Mesodermal cell (in vitro differentiated cells): ENCODE results near the gene NLGN1.

Experiments used
- H3K27ac ChIP-seq: 2 replicates; pipeline ENCODE4 v1.7.0; 2013; ENCODE audit warnings: mild to moderate bottlenecking, low read depth, low read length, moderate library complexity; ENCODE audit not compliant: severe bottlenecking
- H3K36me3 ChIP-seq: 2 replicates; pipeline ENCODE4 v1.7.1; 2013; ENCODE audit warnings: mild to moderate bottlenecking, low read length, moderate library complexity; ENCODE audit not compliant: control insufficient read depth, insufficient read depth
- H3K4me1 ChIP-seq: one replicate; pipeline ENCODE4 v1.7.1; 2013; ENCODE audit warnings: mild to moderate bottlenecking, low read length; ENCODE audit not compliant: insufficient read depth, control insufficient read depth, poor library complexity, severe bottlenecking
- H3K4me3 ChIP-seq: 2 replicates; pipeline ENCODE4 v1.7.0; 2013; ENCODE audit warnings: low read length, control low read depth, mild to moderate bottlenecking; ENCODE audit not compliant: insufficient read depth, poor library complexity, severe bottlenecking; ENCODE audit errors: extremely low read depth
- H3K9me3 ChIP-seq: 2 replicates; pipeline ENCODE4 v1.7.1; 2013; ENCODE audit warnings: mild to moderate bottlenecking, low read length, moderate library complexity; ENCODE audit not compliant: control insufficient read depth
- WGBS, 2 experiments: methylation state at CpG; one replicate each; pipeline ENCODE4 v1.1.5; 2013; ENCODE audit warnings: missing lambda C conversion rate in 2 of 2; ENCODE audit not compliant: insufficient coverage in 2 of 2; 5-methylcytosine and 5-hydroxymethylcytosine counted together

The NLGN1 gene

DNA sequence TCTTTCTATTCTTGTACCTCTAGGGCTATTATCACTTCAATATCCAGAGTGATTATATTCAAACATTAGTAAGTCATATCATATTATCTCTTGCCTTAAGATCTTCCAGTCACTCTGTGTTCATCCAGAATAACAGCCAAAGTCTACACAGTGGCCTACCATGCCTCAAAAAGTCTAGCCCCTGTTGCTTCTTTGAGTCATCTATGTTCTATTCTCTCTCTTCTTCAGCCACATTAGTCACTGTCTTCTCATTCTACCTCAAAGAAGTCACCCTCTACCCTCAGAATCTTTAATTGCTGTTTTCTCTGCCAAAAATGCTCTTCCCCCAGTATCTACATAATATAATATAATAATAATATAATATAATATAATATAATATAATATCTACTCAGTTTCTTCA lies 356.0 kb downstream of the NLGN1 start:
- no peaks in the 10 kb centered on the region for H3K36me3 ChIP-seq
- no peak overlapping the region for H3K27ac ChIP-seq
- no peaks in the 10 kb centered on the region for H3K9me3 ChIP-seq
- no peaks in the 10 kb centered on the region for H3K4me1 ChIP-seq
- H3K4me3 ChIP-seq: no peak overlapping the region

DNA sequence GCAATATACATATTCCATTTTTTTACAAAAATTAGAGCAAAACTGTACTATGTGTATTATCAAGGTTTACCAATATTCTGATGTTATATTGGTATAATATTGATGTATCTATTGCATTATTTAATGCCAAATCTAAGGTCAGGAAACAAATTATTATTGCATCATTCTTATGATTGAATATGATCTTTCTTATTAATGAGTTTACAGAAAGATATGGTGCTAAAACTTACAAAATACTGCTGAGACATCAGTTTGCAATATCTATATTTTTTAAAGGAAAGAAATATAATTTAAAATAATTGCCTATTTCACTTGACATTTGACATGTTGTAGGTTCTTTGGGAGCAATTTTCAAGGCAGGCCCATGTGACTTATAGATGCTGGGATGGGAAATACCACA lies 357.6 kb downstream of the NLGN1 start:
- H3K36me3 ChIP-seq: no peaks in the 10 kb centered on the region
- H3K4me1 ChIP-seq: no peaks in the 10 kb centered on the region
- no peak overlapping the region for H3K4me3 ChIP-seq
- no peaks in the 10 kb centered on the region for H3K9me3 ChIP-seq
- no peak overlapping the region for H3K27ac ChIP-seq

DNA sequence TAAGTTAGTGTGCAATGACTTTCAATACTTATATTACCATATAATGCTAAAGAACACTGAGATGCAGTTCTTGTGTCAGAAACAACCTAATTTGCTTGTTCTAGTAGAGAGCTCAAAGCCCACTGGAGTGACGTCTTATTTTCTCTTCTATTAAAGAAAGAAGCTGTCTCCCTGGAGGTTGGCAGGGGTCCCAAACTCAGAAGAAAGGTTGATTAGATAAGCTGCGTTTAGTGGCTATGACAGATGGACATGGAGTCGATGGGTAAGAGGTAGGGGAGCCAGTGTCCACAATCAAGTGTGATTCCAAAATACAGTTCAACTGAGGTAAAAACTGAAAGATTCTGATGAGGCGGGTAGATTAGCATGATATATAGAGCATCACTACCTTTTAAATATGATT lies 363.6 kb downstream of the NLGN1 start:
- Histone ChIP-seq H3K4me3 (no peak overlapping the region), H3K36me3 (no peaks in the 10 kb centered on the region), H3K27ac (no peak overlapping the region), H3K4me1 (no peaks in the 10 kb centered on the region), H3K9me3 (no peaks in the 10 kb centered on the region)
- 89 to 100% methylated on average over 2 to 3 of the region's 4 CpGs for WGBS, 2 experiments

- 100% methylated on average over 2 to 3 of the region's 4 CpGs for WGBS, 2 experiments
- no peak overlapping the region for H3K4me3 ChIP-seq
- no peaks in the 10 kb centered on the region for H3K36me3 ChIP-seq
- H3K4me1 ChIP-seq: no peaks in the 10 kb centered on the region
- H3K9me3 ChIP-seq: no peaks in the 10 kb centered on the region
- H3K27ac ChIP-seq: no peak overlapping the region
These were observed 365.0 kb downstream of the NLGN1 start for GRCh38 chr3:173762501-173762900.

DNA sequence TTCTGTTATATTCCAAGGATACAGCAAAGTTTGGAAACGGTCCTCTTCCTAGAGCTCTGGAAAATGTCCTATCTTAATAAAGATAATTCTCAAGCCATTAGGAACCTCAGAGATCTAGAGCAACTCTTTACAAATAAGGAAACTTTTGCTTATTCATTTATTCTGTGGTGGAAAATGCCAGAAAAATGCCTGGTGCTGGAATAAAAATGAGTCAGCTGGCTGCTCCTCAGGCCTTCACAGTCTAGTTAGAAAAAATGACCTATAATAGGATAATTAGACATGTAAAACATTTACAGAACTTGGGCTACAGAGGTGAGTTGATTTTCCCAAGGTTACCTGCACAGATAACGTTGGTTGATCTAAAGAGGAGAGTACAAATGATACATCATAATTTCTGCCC lies 372.5 kb downstream of the NLGN1 start:
- Histone ChIP-seq H3K36me3 (no peaks in the 10 kb centered on the region), H3K4me1 (no peaks in the 10 kb centered on the region), H3K27ac (no peak overlapping the region), H3K9me3 (no peaks in the 10 kb centered on the region), H3K4me3 (no peak overlapping the region)
- WGBS, 2 experiments: no CpG with 5 or more reads among the region's 2 CpGs

- H3K27ac ChIP-seq: no peak overlapping the region
- no peaks in the 10 kb centered on the region for H3K9me3 ChIP-seq
- H3K4me1 ChIP-seq: no peaks in the 10 kb centered on the region
- 69 to 71% methylated on average over 2 of the region's 3 CpGs for WGBS, 2 experiments
- no peak overlapping the region for H3K4me3 ChIP-seq
- no peaks in the 10 kb centered on the region for H3K36me3 ChIP-seq
These were observed 373.4 kb downstream of the NLGN1 start for GRCh38 chr3:173770796-173771573.

DNA sequence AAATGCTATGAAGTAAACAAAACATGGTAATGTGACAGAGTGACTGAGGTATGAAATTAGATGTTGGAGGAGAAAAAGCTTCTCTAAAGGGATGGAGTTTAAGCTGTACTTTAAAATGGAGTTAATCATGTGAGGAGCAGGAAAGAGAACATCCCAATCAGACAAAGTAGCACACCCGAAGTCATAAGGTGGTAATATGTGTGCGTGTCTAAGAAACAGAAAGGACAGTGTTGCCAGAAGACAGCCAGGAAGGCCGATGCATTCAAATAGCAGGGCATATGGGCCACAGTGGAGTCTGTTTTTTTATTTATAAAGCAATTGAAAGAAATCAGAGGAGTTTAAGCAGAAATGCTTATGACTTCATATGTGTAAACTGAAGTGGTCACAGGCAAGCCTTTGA lies 376.3 kb downstream of the NLGN1 start:
- WGBS, 2 experiments: 86 to 100% methylated on average over 3 of the region's 3 CpGs
- no peaks in the 10 kb centered on the region for H3K36me3 ChIP-seq

DNA sequence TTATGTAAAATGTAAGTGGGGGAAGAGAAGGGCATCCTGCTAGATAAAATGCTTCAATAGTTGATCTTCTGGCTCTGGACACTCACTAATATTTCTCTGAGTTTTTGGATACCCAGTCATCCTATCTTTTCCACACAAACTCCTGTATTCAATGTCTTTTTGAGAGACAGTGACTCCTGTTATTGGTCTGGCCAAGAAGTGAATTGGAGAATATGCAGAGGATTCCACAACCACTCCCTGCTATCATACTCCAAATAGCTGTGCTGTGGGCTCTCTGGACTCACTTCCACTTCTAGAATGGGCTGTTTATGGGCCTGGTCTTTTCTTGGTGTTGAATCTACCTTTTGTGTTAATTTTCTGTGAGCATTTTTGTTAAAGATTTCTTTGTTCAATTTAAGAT lies 376.8 kb downstream of the NLGN1 start:
- no peaks in the 10 kb centered on the region for H3K4me1 ChIP-seq
- no peak overlapping the region for H3K4me3 ChIP-seq
- H3K27ac ChIP-seq: no peak overlapping the region
- no peaks in the 10 kb centered on the region for H3K9me3 ChIP-seq
- H3K36me3 ChIP-seq: no peaks in the 10 kb centered on the region

More for the DNA sequence above, 376.3 kb downstream of the NLGN1 start:
- Histone ChIP-seq H3K4me3 (no peak overlapping the region), H3K9me3 (no peaks in the 10 kb centered on the region), H3K4me1 (no peaks in the 10 kb centered on the region), H3K27ac (no peak overlapping the region)

DNA sequence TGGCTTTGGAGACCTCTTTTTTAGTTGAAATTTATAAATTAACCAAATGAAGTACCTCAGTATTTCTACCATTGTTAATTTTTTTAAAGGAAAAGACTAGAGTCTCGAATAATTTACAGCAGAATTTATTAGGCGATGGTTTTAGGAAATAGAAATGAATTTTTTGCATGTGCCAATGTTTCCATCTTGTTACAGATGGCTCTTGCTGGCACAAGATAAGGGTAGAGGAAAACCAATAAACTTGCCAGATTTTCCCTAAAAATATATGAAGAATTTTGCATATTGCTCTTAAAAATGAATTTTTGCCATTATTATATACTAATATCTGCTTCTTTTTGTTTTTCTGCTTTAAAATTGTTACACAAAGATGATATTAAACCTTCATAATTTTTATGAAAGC lies 380.7 kb downstream of the NLGN1 start:
- Histone ChIP-seq H3K4me3 (no peak overlapping the region), H3K36me3 (no peaks in the 10 kb centered on the region), H3K27ac (no peak overlapping the region), H3K9me3 (no peaks in the 10 kb centered on the region), H3K4me1 (no peaks in the 10 kb centered on the region)
- WGBS, 2 experiments: 66% methylated on average over 2 of the region's 2 CpGs; no CpG with 5 or more reads in 1 of the 2 experiments

- Histone ChIP-seq H3K27ac (no peak overlapping the region), H3K4me1 (no peaks in the 10 kb centered on the region), H3K4me3 (no peak overlapping the region), H3K9me3 (no peaks in the 10 kb centered on the region), H3K36me3 (no peaks in the 10 kb centered on the region)
- 92% methylated on average over 2 of the region's 3 CpGs; no CpG with 5 or more reads in 1 of the 2 experiments for WGBS, 2 experiments
These were observed 382.5 kb downstream of the NLGN1 start for GRCh38 chr3:173780067-173780466.

- Histone ChIP-seq H3K4me1 (no peaks in the 10 kb centered on the region), H3K27ac (no peak overlapping the region), H3K4me3 (no peak overlapping the region), H3K36me3 (no peaks in the 10 kb centered on the region), H3K9me3 (no peaks in the 10 kb centered on the region)
- 72 to 76% methylated on average over 2 to 3 of the region's 3 CpGs for WGBS, 2 experiments
These were observed 387.5 kb downstream of the NLGN1 start for GRCh38 chr3:173785004-173785403.
